PFSK-1 (cell line): ENCODE data around the gene TJAP1.

Source experiments
- FOXP2 ChIP-seq: optimal IDR thresholded peaks from 2 replicates; pipeline ENCODE3; 2011; ENCODE audit warnings: borderline replicate concordance, control low read depth, inconsistent platforms; ENCODE audit not compliant: insufficient read depth; ENCODE audit errors: extremely low read length, extremely low read depth
- POLR2AphosphoS5 ChIP-seq: IDR thresholded peaks from 2 replicates; pipeline ENCODE4 v1.6.1; 2012; ENCODE audit warnings: low read depth, mild to moderate bottlenecking, control low read depth, low read length, moderate library complexity
- REST ChIP-seq, 2 experiments: IDR thresholded peaks; 2 replicates each; pipeline versions ENCODE4 v1.6.1 to v1.8.0; 2011 to 2012; ENCODE audit warnings: low read depth in 2 of 2, low read length in 2 of 2, control low read depth in 1 of 2, inconsistent platforms in 1 of 2, mild to moderate bottlenecking in 1 of 2, moderate library complexity in 1 of 2; ENCODE audit not compliant: insufficient read depth in 1 of 2

- TF ChIP-seq POLR2AphosphoS5: no peak
- no peak for TF ChIP-seq REST (IDR thresholded peaks at IDR 0.05; ENCODE audit: insufficient read depth in 1 of 2, low read depth in 2 of 2, low read length in 2 of 2)
- no peak for TF ChIP-seq FOXP2
Observed at GRCh38 chr6:43488667-43489276, 11.4 kb downstream of the TJAP1 start.
